Urinary bladder (tissue), 4 donors: Measurements from ENCODE around the gene CACNA1I. TPM values are rescaled to one million over a fixed set of nuclear protein-coding genes. Genes with fewer than 3 reads are reported as not detected.

Source experiments
- DNase-seq: peaks from one replicate; pipeline ENCODE4 v3.0.0-alpha.2; 2015; ENCODE audit errors: extremely low spot score
- H3K27ac ChIP-seq: one replicate; pipeline ENCODE4 v1.5.1; 2013; ENCODE audit warnings: low read depth, mild to moderate bottlenecking, moderate library complexity
- H3K36me3 ChIP-seq: one replicate; pipeline ENCODE4 v1.6.1; 2013; ENCODE audit warnings: mild to moderate bottlenecking, moderate library complexity; ENCODE audit not compliant: insufficient read depth
- H3K4me1 ChIP-seq: one replicate; pipeline ENCODE4 v1.6.1; 2013; ENCODE audit warnings: mild to moderate bottlenecking, moderate library complexity; ENCODE audit not compliant: insufficient read depth
- H3K4me3 ChIP-seq: one replicate; pipeline ENCODE4 v1.5.1; 2013; ENCODE audit warnings: low read depth, low read length
- WGBS: extraction: QIAGEN DNeasy Blood & Tissue Kit; methylation state at CpG from one replicate; pipeline ENCODE4 v1.1.7; 2013; 5-methylcytosine and 5-hydroxymethylcytosine counted together
- polyA plus RNA-seq: library from polyadenylated mRNA; stranded (reverse); fragments of 200-250 nt; gene quantifications from one replicate; pipeline ENCODE4 v1.2.3, GENCODE V29; 2013
- total RNA-seq: library from RNA; depleted of rRNA; stranded (reverse); fragments of >200 nt; gene quantifications from one replicate; pipeline ENCODE4 v1.2.3, GENCODE V29; 2014
- donor health status: healthy with polysubstance abuse.
- donor health status: healthy.

Gene CACNA1I
- total and polyA plus RNA-seq, 2 donors = 0.11 to 0.14 TPM

GRCh38 chr22:39623603-39624500 is 53.3 kb downstream of the CACNA1I start:
- WGBS = 65% methylated on average over 28 of the region's 28 CpGs
- no peaks in the 10 kb centered on the region for H3K4me1 ChIP-seq
- no peak overlapping the region for H3K27ac ChIP-seq
- H3K36me3 ChIP-seq = no peaks in the 10 kb centered on the region
- no peak for DNase-seq
- H3K4me3 ChIP-seq = no peak overlapping the region

GRCh38 chr22:39624501-39624821 is 53.9 kb downstream of the CACNA1I start:
- no peak for DNase-seq
- 36% methylated on average over 7 of the region's 7 CpGs for WGBS
- Histone ChIP-seq H3K36me3 (no peaks in the 10 kb centered on the region), H3K4me3 (no peak overlapping the region), H3K4me1 (no peaks in the 10 kb centered on the region), H3K27ac (no peak overlapping the region)

- H3K36me3 ChIP-seq = no peaks in the 10 kb centered on the region
- no peak overlapping the region for H3K4me3 ChIP-seq
- no peak overlapping the region for H3K27ac ChIP-seq
- WGBS = 68% methylated on average over 22 of the region's 22 CpGs
- no peaks in the 10 kb centered on the region for H3K4me1 ChIP-seq
- DNase-seq = no peak
These were observed 55.3 kb downstream of the CACNA1I start for GRCh38 chr22:39625569-39626537.

- no peak overlapping the region for H3K4me3 ChIP-seq
- DNase-seq = no peak
- WGBS = 79% methylated on average over 14 of the region's 14 CpGs
- no peaks in the 10 kb centered on the region for H3K4me1 ChIP-seq
- no peaks in the 10 kb centered on the region for H3K36me3 ChIP-seq
- no peak overlapping the region for H3K27ac ChIP-seq
These were observed 56.7 kb downstream of the CACNA1I start for GRCh38 chr22:39627208-39627607.

- 65% methylated on average over 12 of the region's 12 CpGs for WGBS
- no peak overlapping the region for H3K4me3 ChIP-seq
- no peak for DNase-seq
These were observed 57.5 kb downstream of the CACNA1I start for GRCh38 chr22:39627865-39628562.

GRCh38 chr22:39628563-39629080 is 58.1 kb downstream of the CACNA1I start:
- WGBS = 88% methylated on average over 12 of the region's 12 CpGs
- no peak overlapping the region for H3K4me3 ChIP-seq
- H3K27ac ChIP-seq = no peak overlapping the region
- no peak for DNase-seq
- H3K36me3 ChIP-seq = no peaks in the 10 kb centered on the region
- no peaks in the 10 kb centered on the region for H3K4me1 ChIP-seq

More at GRCh38 chr22:39627865-39628562, 57.5 kb downstream of the CACNA1I start:
- H3K4me1 ChIP-seq = no peaks in the 10 kb centered on the region
- H3K36me3 ChIP-seq = no peaks in the 10 kb centered on the region
- H3K27ac ChIP-seq = no peak overlapping the region

GRCh38 chr22:39629851-39630250 is 59.3 kb downstream of the CACNA1I start:
- Histone ChIP-seq H3K4me3 (no peak overlapping the region), H3K36me3 (no peaks in the 10 kb centered on the region), H3K27ac (no peak overlapping the region), H3K4me1 (no peaks in the 10 kb centered on the region)
- DNase-seq = no peak
- WGBS = 72% methylated on average over 8 of the region's 8 CpGs

- H3K27ac ChIP-seq = no peak overlapping the region
- no peaks in the 10 kb centered on the region for H3K4me1 ChIP-seq
- H3K36me3 ChIP-seq = no peaks in the 10 kb centered on the region
- no peak for DNase-seq
- 79% methylated on average over 8 of the region's 8 CpGs for WGBS
- H3K4me3 ChIP-seq = no peak overlapping the region
These were observed 60.2 kb downstream of the CACNA1I start for GRCh38 chr22:39630721-39631120.

- WGBS = 68% methylated on average over 16 of the region's 16 CpGs
- no peak overlapping the region for H3K4me3 ChIP-seq
- no peak for DNase-seq
- H3K27ac ChIP-seq = no peak overlapping the region
- H3K36me3 ChIP-seq = no peaks in the 10 kb centered on the region
- no peaks in the 10 kb centered on the region for H3K4me1 ChIP-seq
These were observed 61.1 kb downstream of the CACNA1I start for GRCh38 chr22:39631381-39632286.

- no peaks in the 10 kb centered on the region for H3K4me1 ChIP-seq
- H3K27ac ChIP-seq = no peak overlapping the region
- no peaks in the 10 kb centered on the region for H3K36me3 ChIP-seq
- WGBS = 77% methylated on average over 18 of the region's 18 CpGs
- no peak overlapping the region for H3K4me3 ChIP-seq
- peak; percentile 64 for DNase-seq
These were observed 64.2 kb downstream of the CACNA1I start for GRCh38 chr22:39634530-39635405.

GRCh38 chr22:39635719-39636118 is 65.2 kb downstream of the CACNA1I start:
- no peak for DNase-seq
- H3K27ac ChIP-seq = no peak overlapping the region
- WGBS = 74% methylated on average over 6 of the region's 6 CpGs
- H3K4me1 ChIP-seq = no peaks in the 10 kb centered on the region
- H3K4me3 ChIP-seq = no peak overlapping the region
- no peaks in the 10 kb centered on the region for H3K36me3 ChIP-seq

- no peaks in the 10 kb centered on the region for H3K4me1 ChIP-seq
- 69% methylated on average over 2 of the region's 2 CpGs for WGBS
- H3K4me3 ChIP-seq = no peak overlapping the region
- no peak for DNase-seq
- H3K27ac ChIP-seq = no peak overlapping the region
- H3K36me3 ChIP-seq = no peaks in the 10 kb centered on the region
These were observed 68.4 kb downstream of the CACNA1I start for GRCh38 chr22:39638958-39639357.
